H1 (cell line): ENCODE measurements around the gene SPSB1. TPM values are rescaled to one million over a fixed set of nuclear protein-coding genes. Genes with fewer than 3 reads are reported as not detected.

Experiments used
- JUN ChIP-seq: IDR thresholded peaks from 2 replicates; pipeline ENCODE4 v1.6.1; 2011; ENCODE audit warnings: low read depth, mild to moderate bottlenecking, improper control_type of control experiment, low read length
- KDM1A ChIP-seq: fragments of 200-600, 300-600 bp; sonication (generic); IDR thresholded peaks from 2 replicates; pipeline ENCODE4 v1.7.1; 2016; ENCODE audit warnings: mild to moderate bottlenecking, low read length, borderline replicate concordance
- polyA plus RNA-seq, 7 experiments: library from polyadenylated mRNA; depleted of rRNA in 3 of 7; stranded (reverse) in 5 of 7; unstranded in 2 of 7; fragments of >200 nt in 5 of 7; fragments of 200-250 nt in 2 of 7; gene quantifications; 1 replicate in 5 of 7; 2 replicates in 1 of 7; 4 replicates in 1 of 7; pipeline versions ENCODE4 v1.2.1 to v1.2.3, GENCODE V29; 2011 to 2013; ENCODE audit warnings: missing spikeins in 2 of 7, mixed read lengths in 2 of 7
- total RNA-seq: library from RNA; stranded (reverse); fragmentation: NEBNext Ultra II Directional; extraction: Animal tissue kit (Norgen Biotek cat#: 25700); gene quantifications from 2 replicates; pipeline ENCODE4 v1.2.1, GENCODE V29; 2021
- TF ChIP-seq, protein P1 (sequence below), 3 experiments: IDR thresholded peaks; 1 replicate in 2 of 3; 2 replicates in 1 of 3; pipeline versions ENCODE4 v1.5.1 to v1.6.1; 2011; ENCODE audit warnings: low read length in 3 of 3, mild to moderate bottlenecking in 3 of 3, inconsistent platforms in 2 of 3, low read depth in 1 of 3, moderate library complexity in 1 of 3; ENCODE audit not compliant: insufficient read depth in 1 of 3; ENCODE audit errors: control extremely low read depth in 1 of 3

The SPSB1 gene
- total and polyA plus RNA-seq, 2 of the 8 experiments (the other 6 are each of a cell fraction or from before 2014, with no cell fraction given), result 5.3 to 6.4 TPM

DNA sequence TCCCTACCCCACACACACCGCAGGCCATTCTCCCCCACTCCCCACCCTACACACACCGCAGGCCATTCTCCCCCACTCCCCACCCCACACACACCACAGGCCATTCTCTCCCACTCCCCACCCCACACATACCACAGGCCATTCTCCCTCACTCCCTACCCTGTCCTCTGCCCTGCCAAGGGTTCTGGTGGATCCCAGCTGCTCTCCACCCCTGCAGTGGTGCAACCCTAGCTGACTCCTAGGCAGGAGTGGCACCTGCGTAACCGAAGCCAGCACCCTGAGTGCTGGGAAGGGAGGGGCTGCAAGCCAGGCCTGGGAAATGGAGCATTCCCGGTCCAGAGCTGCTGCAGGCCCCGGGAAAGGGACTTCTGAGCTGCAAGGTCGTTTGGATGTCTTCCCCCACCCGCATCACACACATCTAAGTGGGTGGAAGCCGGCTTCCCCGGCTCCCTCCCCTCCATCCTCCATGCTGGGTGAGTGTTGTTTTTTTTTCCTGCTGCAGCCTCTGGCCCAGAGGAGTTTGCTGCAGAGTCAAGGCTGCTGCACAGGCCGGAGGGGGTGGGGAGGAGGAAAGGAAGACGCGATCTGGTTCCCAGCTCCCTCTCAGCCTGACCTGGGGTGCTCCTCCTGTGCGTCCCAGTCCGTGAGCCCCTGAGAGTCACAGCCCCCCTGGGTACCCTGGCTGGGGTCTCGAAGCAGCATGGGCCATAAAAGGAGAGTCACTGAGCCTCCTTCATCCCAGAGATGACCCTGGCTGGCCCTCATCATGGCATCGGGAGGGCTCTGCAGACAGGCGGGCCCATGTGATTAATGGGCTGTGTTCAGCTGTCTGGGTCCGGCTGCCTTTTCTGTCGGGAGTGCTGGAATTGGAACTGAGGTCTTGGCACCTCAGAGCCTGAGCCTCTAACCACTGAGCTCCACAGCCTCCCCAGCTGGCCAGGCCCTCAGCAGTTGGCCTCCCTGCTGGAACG lies 42.0 kb upstream of the SPSB1 start (continued):
- TF ChIP-seq, protein P1, sequence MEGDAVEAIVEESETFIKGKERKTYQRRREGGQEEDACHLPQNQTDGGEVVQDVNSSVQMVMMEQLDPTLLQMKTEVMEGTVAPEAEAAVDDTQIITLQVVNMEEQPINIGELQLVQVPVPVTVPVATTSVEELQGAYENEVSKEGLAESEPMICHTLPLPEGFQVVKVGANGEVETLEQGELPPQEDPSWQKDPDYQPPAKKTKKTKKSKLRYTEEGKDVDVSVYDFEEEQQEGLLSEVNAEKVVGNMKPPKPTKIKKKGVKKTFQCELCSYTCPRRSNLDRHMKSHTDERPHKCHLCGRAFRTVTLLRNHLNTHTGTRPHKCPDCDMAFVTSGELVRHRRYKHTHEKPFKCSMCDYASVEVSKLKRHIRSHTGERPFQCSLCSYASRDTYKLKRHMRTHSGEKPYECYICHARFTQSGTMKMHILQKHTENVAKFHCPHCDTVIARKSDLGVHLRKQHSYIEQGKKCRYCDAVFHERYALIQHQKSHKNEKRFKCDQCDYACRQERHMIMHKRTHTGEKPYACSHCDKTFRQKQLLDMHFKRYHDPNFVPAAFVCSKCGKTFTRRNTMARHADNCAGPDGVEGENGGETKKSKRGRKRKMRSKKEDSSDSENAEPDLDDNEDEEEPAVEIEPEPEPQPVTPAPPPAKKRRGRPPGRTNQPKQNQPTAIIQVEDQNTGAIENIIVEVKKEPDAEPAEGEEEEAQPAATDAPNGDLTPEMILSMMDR (IDR thresholded peaks at IDR 0.05; ENCODE audit: control extremely low read depth in 1 of 3, insufficient read depth in 1 of 3, low read depth in 1 of 3, low read length in 3 of 3), result no peak
- TF ChIP-seq KDM1A (no peak), JUN (no peak)
